Measurements from ENCODE around the gene ANKRD30A. TPM values are rescaled to one million over a fixed set of nuclear protein-coding genes. Genes with fewer than 3 reads are reported as not detected.

ANKRD30A gene
- total RNA-seq, 1 donor from 2014 or later, result not detected

GRCh38 chr10:37220866-37221265 is 95.5 kb downstream of the ANKRD30A start:
- no peaks in the 10 kb centered on the region for H3K36me3 ChIP-seq
- no peaks in the 10 kb centered on the region for H3K9me3 ChIP-seq (replicated peaks)
- TF ChIP-seq CTCF (IDR thresholded peaks at IDR 0.05; ENCODE audit: borderline replicate concordance), result no peak
- H3K27ac ChIP-seq (replicated peaks), result no peak overlapping the region
- H3K27me3 ChIP-seq (ENCODE audit: low read depth), result no peaks in the 10 kb centered on the region
- intact Hi-C loops (cut with micrococcal nuclease), result no loop called here
- no peak overlapping the region for H3K4me3 ChIP-seq
- DNase-seq, result no peak
- H3K4me1 ChIP-seq, result no peaks in the 10 kb centered on the region

- Histone ChIP-seq H3K36me3 (no peaks in the 10 kb centered on the region), H3K4me3 (no peak overlapping the region), H3K4me1 (no peaks in the 10 kb centered on the region), H3K27me3 (ENCODE audit: low read depth) (no peaks in the 10 kb centered on the region), H3K9me3 (replicated peaks) (no peaks in the 10 kb centered on the region), H3K27ac (replicated peaks) (no peak overlapping the region)
- intact Hi-C loops (cut with micrococcal nuclease), result no loop called here
- no peak for DNase-seq
- no peak for TF ChIP-seq CTCF (IDR thresholded peaks at IDR 0.05; ENCODE audit: borderline replicate concordance)
Observed at GRCh38 chr10:37222046-37222445, 96.6 kb downstream of the ANKRD30A start.

- Histone ChIP-seq H3K27me3 (ENCODE audit: low read depth) (no peaks in the 10 kb centered on the region), H3K9me3 (replicated peaks) (no peaks in the 10 kb centered on the region), H3K4me3 (no peak overlapping the region), H3K36me3 (no peaks in the 10 kb centered on the region), H3K27ac (replicated peaks) (no peak overlapping the region), H3K4me1 (no peaks in the 10 kb centered on the region)
- TF ChIP-seq CTCF (IDR thresholded peaks at IDR 0.05; ENCODE audit: borderline replicate concordance), result no peak
- intact Hi-C loops (cut with micrococcal nuclease), result no loop called here
- no peak for DNase-seq
Observed at GRCh38 chr10:37225163-37225562, 99.8 kb downstream of the ANKRD30A start.

- no peaks in the 10 kb centered on the region for H3K36me3 ChIP-seq
- no peak overlapping the region for H3K4me3 ChIP-seq
- no peaks in the 10 kb centered on the region for H3K27me3 ChIP-seq (ENCODE audit: low read depth)
- no peak for TF ChIP-seq CTCF (IDR thresholded peaks at IDR 0.05; ENCODE audit: borderline replicate concordance)
- DNase-seq, result no peak
- H3K9me3 ChIP-seq (replicated peaks), result no peaks in the 10 kb centered on the region
- intact Hi-C loops (cut with micrococcal nuclease), result no loop called here
- no peak overlapping the region for H3K27ac ChIP-seq (replicated peaks)
- H3K4me1 ChIP-seq, result no peaks in the 10 kb centered on the region
Observed at GRCh38 chr10:37226524-37226923, 101.1 kb downstream of the ANKRD30A start.

GRCh38 chr10:37234692-37235091 is 109.3 kb downstream of the ANKRD30A start:
- Histone ChIP-seq H3K27me3 (ENCODE audit: low read depth) (no peaks in the 10 kb centered on the region), H3K27ac (replicated peaks) (no peak overlapping the region), H3K4me1 (no peaks in the 10 kb centered on the region), H3K36me3 (no peaks in the 10 kb centered on the region), H3K4me3 (no peak overlapping the region), H3K9me3 (replicated peaks) (no peaks in the 10 kb centered on the region)
- no peak for TF ChIP-seq CTCF (IDR thresholded peaks at IDR 0.05; ENCODE audit: borderline replicate concordance)
- intact Hi-C loops (cut with micrococcal nuclease), result no loop called here
- DNase-seq, result no peak

GRCh38 chr10:37236093-37236492 is 110.7 kb downstream of the ANKRD30A start:
- Histone ChIP-seq H3K4me1 (no peaks in the 10 kb centered on the region), H3K4me3 (no peak overlapping the region), H3K9me3 (replicated peaks) (no peaks in the 10 kb centered on the region), H3K36me3 (no peaks in the 10 kb centered on the region), H3K27me3 (ENCODE audit: low read depth) (no peaks in the 10 kb centered on the region), H3K27ac (replicated peaks) (no peak overlapping the region)
- intact Hi-C loops (cut with micrococcal nuclease), result no loop called here
- DNase-seq, result no peak
- TF ChIP-seq CTCF (IDR thresholded peaks at IDR 0.05; ENCODE audit: borderline replicate concordance), result no peak

Measured in left ventricle myocardium inferior (tissue), 1 donor.